Measurements from ENCODE around the gene ENOSF1.

GRCh38 chr18:644395-645004 is 67.9 kb downstream of the ENOSF1 start:
- TF ChIP-seq CTCF (IDR thresholded peaks at IDR 0.05) (no peak), POLR2A (IDR thresholded peaks at IDR 0.05) (no peak)
